Measurements from ENCODE around the gene MED28. TPM values are rescaled to one million over a fixed set of nuclear protein-coding genes. Genes with fewer than 3 reads are reported as not detected.

MED28 gene
- total RNA-seq, 1 donor from 2014 or later: 98.0 TPM

DNA sequence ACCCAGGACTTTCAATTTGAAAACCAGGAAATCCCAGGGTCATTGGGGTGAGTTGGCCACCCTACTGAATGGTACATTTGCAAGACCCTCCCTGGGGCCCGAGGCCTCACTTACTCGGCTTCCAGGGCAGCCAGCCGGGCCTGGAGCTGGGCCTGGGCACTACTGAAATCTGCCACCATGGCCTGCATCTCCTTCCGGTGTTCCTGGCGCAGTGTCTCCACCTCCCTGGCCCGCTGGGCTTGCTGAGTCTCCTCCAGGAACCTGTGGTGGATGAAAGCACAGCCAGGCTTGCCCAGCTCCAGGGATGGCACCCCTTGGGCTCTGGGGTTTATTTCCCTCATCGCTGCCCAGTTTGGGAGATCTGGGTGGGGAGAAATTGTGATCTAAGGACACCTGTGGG, 24.7 kb downstream of the MED28 start:
- Mint-ChIP-seq H3K9me3 (ENCODE audit: unreplicated experiment) (peaks cover 5% of the 10 kb centered on the region), H3K4me3 (ENCODE audit: unreplicated experiment) (no peak overlapping the region), H3K36me3 (ENCODE audit: low read depth, unreplicated experiment) (peaks cover 12% of the 10 kb centered on the region), H3K27ac (ENCODE audit: unreplicated experiment) (no peak overlapping the region), H3K4me1 (ENCODE audit: unreplicated experiment) (peaks cover 3% of the 10 kb centered on the region), H3K27me3 (ENCODE audit: unreplicated experiment) (peaks cover 11% of the 10 kb centered on the region)
- TF ChIP-seq, protein P1, sequence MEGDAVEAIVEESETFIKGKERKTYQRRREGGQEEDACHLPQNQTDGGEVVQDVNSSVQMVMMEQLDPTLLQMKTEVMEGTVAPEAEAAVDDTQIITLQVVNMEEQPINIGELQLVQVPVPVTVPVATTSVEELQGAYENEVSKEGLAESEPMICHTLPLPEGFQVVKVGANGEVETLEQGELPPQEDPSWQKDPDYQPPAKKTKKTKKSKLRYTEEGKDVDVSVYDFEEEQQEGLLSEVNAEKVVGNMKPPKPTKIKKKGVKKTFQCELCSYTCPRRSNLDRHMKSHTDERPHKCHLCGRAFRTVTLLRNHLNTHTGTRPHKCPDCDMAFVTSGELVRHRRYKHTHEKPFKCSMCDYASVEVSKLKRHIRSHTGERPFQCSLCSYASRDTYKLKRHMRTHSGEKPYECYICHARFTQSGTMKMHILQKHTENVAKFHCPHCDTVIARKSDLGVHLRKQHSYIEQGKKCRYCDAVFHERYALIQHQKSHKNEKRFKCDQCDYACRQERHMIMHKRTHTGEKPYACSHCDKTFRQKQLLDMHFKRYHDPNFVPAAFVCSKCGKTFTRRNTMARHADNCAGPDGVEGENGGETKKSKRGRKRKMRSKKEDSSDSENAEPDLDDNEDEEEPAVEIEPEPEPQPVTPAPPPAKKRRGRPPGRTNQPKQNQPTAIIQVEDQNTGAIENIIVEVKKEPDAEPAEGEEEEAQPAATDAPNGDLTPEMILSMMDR (IDR thresholded peaks at IDR 0.05; ENCODE audit: unreplicated experiment): no peak
- no peak for DNase-seq (ENCODE audit: low spot score)

DNA sequence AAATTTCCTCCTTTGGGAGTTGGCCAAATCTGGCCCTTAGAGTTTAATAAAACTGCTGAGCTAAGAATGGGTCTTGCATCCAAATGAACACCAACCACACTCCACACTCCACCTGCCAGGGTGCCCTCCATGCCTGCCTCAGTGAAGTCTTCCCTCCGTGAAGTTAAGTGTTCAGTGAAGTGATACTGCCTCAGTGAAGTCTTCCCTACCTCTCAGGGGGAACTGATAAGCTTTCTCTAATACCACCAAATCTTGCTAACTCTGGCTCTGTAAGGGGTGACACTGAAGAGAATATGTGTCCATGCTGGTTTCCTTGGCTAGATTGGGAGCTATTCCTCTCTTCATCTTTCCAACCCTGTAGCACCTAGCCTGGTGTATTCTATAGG, 27.9 kb downstream of the MED28 start:
- H3K27me3 Mint-ChIP-seq (ENCODE audit: unreplicated experiment): peaks cover 10% of the 10 kb centered on the region
- peak overlapping the region; percentile 14 for H3K4me3 Mint-ChIP-seq (ENCODE audit: unreplicated experiment)
- peaks cover 5% of the 10 kb centered on the region for H3K9me3 Mint-ChIP-seq (ENCODE audit: unreplicated experiment)
- H3K27ac Mint-ChIP-seq (ENCODE audit: unreplicated experiment): no peak overlapping the region
- no peaks in the 10 kb centered on the region for H3K4me1 Mint-ChIP-seq (ENCODE audit: unreplicated experiment)
- TF ChIP-seq, protein P1 (IDR thresholded peaks at IDR 0.05; ENCODE audit: unreplicated experiment): no peak
- no peaks in the 10 kb centered on the region for H3K36me3 Mint-ChIP-seq (ENCODE audit: low read depth, unreplicated experiment)
- no peak for DNase-seq (ENCODE audit: low spot score)

DNA sequence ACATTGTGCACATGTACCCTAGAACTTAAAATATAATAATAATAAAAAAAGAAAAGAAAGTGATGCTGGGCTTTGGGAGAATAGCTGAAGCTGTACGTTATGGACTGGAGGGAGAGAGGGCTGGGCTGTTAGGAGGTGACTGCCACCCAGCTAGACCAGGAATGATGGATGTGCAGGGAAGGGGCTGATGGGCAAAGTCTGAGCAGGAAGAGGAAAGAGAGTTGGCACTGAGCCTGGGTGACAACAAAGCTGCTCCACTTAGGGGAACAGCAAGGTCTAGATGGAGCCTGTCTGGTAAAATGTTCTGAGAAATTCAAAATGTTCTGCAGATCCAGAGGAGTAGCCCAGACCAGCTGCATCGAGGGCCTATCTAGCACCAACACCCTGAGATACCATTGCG, 32.3 kb downstream of the MED28 start:
- Mint-ChIP-seq H3K27me3 (ENCODE audit: unreplicated experiment) (peaks cover 13% of the 10 kb centered on the region), H3K36me3 (ENCODE audit: low read depth, unreplicated experiment) (peaks cover 2% of the 10 kb centered on the region), H3K27ac (ENCODE audit: unreplicated experiment) (no peak overlapping the region)

DNA sequence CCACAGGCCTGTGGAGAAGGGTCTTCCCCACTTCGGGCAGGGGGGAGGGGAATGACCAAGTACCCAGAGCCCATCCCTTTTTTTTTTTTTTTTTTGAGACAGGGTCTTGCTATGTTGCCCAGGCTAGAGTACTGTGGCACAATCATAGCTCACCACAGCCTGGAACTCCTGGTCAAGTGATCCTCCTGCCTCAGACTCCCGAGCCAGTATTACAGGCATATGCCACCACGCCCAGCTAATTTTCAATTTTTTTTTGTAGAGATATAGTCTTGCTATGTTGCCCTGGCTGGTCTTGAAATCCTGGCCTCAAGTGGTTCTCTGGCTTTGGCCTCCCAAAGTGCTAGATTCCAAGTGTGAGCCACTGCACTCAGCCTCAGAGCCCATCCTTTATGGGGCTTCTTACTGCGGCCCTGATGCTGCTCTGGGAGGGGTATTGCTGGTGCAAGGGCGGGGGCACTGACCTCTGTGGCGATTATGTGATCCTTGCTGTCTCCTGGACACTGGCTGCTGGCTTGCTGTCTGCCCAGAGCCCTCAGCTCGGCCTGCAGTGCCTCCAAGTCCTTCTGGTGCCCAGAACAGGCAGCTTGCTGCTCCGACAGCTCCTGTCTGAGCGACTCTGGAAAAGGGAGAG, 32.9 kb downstream of the MED28 start:
- H3K27ac Mint-ChIP-seq (ENCODE audit: unreplicated experiment): no peak overlapping the region
- TF ChIP-seq, protein P1 (IDR thresholded peaks at IDR 0.05; ENCODE audit: unreplicated experiment): no peak
- H3K36me3 Mint-ChIP-seq (ENCODE audit: low read depth, unreplicated experiment): peaks cover 4% of the 10 kb centered on the region
- H3K4me3 Mint-ChIP-seq (ENCODE audit: unreplicated experiment): no peak overlapping the region
- peaks cover 4% of the 10 kb centered on the region for H3K4me1 Mint-ChIP-seq (ENCODE audit: unreplicated experiment)
- peaks cover 13% of the 10 kb centered on the region for H3K27me3 Mint-ChIP-seq (ENCODE audit: unreplicated experiment)
- peaks cover 5% of the 10 kb centered on the region for H3K9me3 Mint-ChIP-seq (ENCODE audit: unreplicated experiment)
- DNase-seq (ENCODE audit: low spot score): no peak

More for the DNA sequence above, 32.3 kb downstream of the MED28 start:
- H3K4me3 Mint-ChIP-seq (ENCODE audit: unreplicated experiment): no peak overlapping the region
- DNase-seq (ENCODE audit: low spot score): no peak
- H3K4me1 Mint-ChIP-seq (ENCODE audit: unreplicated experiment): peaks cover 4% of the 10 kb centered on the region
- TF ChIP-seq, protein P1 (IDR thresholded peaks at IDR 0.05; ENCODE audit: unreplicated experiment): no peak
- peaks cover 5% of the 10 kb centered on the region for H3K9me3 Mint-ChIP-seq (ENCODE audit: unreplicated experiment)

DNA sequence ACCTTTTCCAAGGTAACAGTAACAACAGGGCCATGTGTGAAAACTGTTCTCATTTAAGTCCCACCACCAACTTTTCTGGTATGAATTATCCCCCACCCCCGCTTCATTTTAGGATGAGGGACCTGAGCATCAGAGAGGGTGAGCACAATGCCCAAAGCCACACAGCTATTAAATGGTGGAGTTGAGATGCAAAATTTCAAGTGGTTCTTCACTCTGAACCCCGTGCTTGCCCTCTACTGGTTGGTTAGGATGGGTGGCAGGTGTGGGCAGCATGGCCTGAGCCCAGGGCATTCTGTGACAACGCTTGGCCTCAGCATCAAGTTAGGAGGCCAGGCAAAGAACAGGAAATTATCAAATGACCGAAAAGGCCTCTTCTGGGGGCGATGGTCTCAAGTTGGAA, 33.5 kb downstream of the MED28 start:
- Mint-ChIP-seq H3K4me1 (ENCODE audit: unreplicated experiment) (peaks cover 4% of the 10 kb centered on the region), H3K27me3 (ENCODE audit: unreplicated experiment) (peaks cover 11% of the 10 kb centered on the region), H3K27ac (ENCODE audit: unreplicated experiment) (no peak overlapping the region), H3K36me3 (ENCODE audit: low read depth, unreplicated experiment) (peaks cover 4% of the 10 kb centered on the region), H3K4me3 (ENCODE audit: unreplicated experiment) (no peak overlapping the region), H3K9me3 (ENCODE audit: unreplicated experiment) (peaks cover 5% of the 10 kb centered on the region)
- TF ChIP-seq, protein P1 (IDR thresholded peaks at IDR 0.05; ENCODE audit: unreplicated experiment): no peak
- DNase-seq (ENCODE audit: low spot score): no peak
